ENCODE results near the gene DCLK1. TPM values are rescaled to one million over a fixed set of nuclear protein-coding genes. Genes with fewer than 3 reads are reported as not detected.

Gene DCLK1
- total RNA-seq, 1 donor from 2014 or later = 6.4 TPM

GRCh38 chr13:35966024-35966423 lies 165.2 kb downstream of the DCLK1 start:
- no peak overlapping the region for H3K4me2 ChIP-seq
- H4K20me1 ChIP-seq (ENCODE audit: low read depth) = no peaks in the 10 kb centered on the region
- H2AFZ ChIP-seq (replicated peaks) = no peak overlapping the region
- H3K9me3 Mint-ChIP-seq = peaks cover 33% of the 10 kb centered on the region
- DNase-seq (ENCODE audit: low spot score) = no peak
- TF ChIP-seq EZH2phosphoT487 (IDR thresholded peaks at IDR 0.05) (no peak), EZH2 (IDR thresholded peaks at IDR 0.05) (no peak), CTCF (IDR thresholded peaks at IDR 0.05) (no peak)
- no peaks in the 10 kb centered on the region for H3K4me1 Mint-ChIP-seq
- H3K4me3 Mint-ChIP-seq = no peak overlapping the region
- no peaks in the 10 kb centered on the region for H3K27me3 ChIP-seq
- H3F3A ChIP-seq (ENCODE audit: low read depth) = no peaks in the 10 kb centered on the region
- no peak overlapping the region for H3K9ac ChIP-seq
- no peak overlapping the region for H3K4me3 ChIP-seq
- no peaks in the 10 kb centered on the region for H3K36me3 ChIP-seq
- H3K4me1 ChIP-seq = no peaks in the 10 kb centered on the region
- H3K9me3 ChIP-seq (ENCODE audit: low read depth) = no peaks in the 10 kb centered on the region
- H3K27me3 Mint-ChIP-seq (ENCODE audit: insufficient read depth, low read depth) = peaks cover 3% of the 10 kb centered on the region
- H3K27ac Mint-ChIP-seq = no peak overlapping the region
- H3K79me2 ChIP-seq (ENCODE audit: low read depth) = no peaks in the 10 kb centered on the region
- no peak overlapping the region for H3K27ac ChIP-seq
- peaks cover 3% of the 10 kb centered on the region for H3K36me3 Mint-ChIP-seq

GRCh38 chr13:35965226-35965927 lies 165.8 kb downstream of the DCLK1 start:
- H3K27ac ChIP-seq = no peak overlapping the region
- no peak overlapping the region for H3K9ac ChIP-seq
- TF ChIP-seq EZH2 (IDR thresholded peaks at IDR 0.05) = no peak
- no peak for TF ChIP-seq EZH2phosphoT487 (IDR thresholded peaks at IDR 0.05)
- no peak for TF ChIP-seq CTCF (IDR thresholded peaks at IDR 0.05)
- H3K4me3 ChIP-seq = no peak overlapping the region
- H3K27me3 Mint-ChIP-seq (ENCODE audit: insufficient read depth, low read depth) = peaks cover 3% of the 10 kb centered on the region
- H3K9me3 Mint-ChIP-seq = peaks cover 33% of the 10 kb centered on the region
- H3K4me1 Mint-ChIP-seq = no peaks in the 10 kb centered on the region
- H3K9me3 ChIP-seq (ENCODE audit: low read depth) = no peaks in the 10 kb centered on the region
- no peaks in the 10 kb centered on the region for H3K79me2 ChIP-seq (ENCODE audit: low read depth)
- no peaks in the 10 kb centered on the region for H3F3A ChIP-seq (ENCODE audit: low read depth)
- no peak for DNase-seq (ENCODE audit: low spot score)
- no peak overlapping the region for H3K4me2 ChIP-seq
- H3K4me1 ChIP-seq = no peaks in the 10 kb centered on the region
- no peaks in the 10 kb centered on the region for H4K20me1 ChIP-seq (ENCODE audit: low read depth)
- no peak overlapping the region for H2AFZ ChIP-seq (replicated peaks)
- H3K27me3 ChIP-seq = no peaks in the 10 kb centered on the region
- peaks cover 3% of the 10 kb centered on the region for H3K36me3 Mint-ChIP-seq
- no peak overlapping the region for H3K27ac Mint-ChIP-seq
- no peaks in the 10 kb centered on the region for H3K36me3 ChIP-seq
- H3K4me3 Mint-ChIP-seq = no peak overlapping the region

- no peaks in the 10 kb centered on the region for H3K79me2 ChIP-seq (ENCODE audit: low read depth)
- no peaks in the 10 kb centered on the region for H4K20me1 ChIP-seq (ENCODE audit: low read depth)
- H3K9me3 ChIP-seq (ENCODE audit: low read depth) = no peaks in the 10 kb centered on the region
- no peak for DNase-seq (ENCODE audit: low spot score)
- peaks cover 33% of the 10 kb centered on the region for H3K9me3 Mint-ChIP-seq
- TF ChIP-seq CTCF (IDR thresholded peaks at IDR 0.05) (no peak), EZH2 (IDR thresholded peaks at IDR 0.05) (no peak), EZH2phosphoT487 (IDR thresholded peaks at IDR 0.05) (no peak)
- H3K4me1 ChIP-seq = no peaks in the 10 kb centered on the region
- no peak overlapping the region for H3K27ac ChIP-seq
- H3K4me3 ChIP-seq = no peak overlapping the region
- no peaks in the 10 kb centered on the region for H3K36me3 ChIP-seq
- no peak overlapping the region for H3K9ac ChIP-seq
- H3F3A ChIP-seq (ENCODE audit: low read depth) = no peaks in the 10 kb centered on the region
- peaks cover 3% of the 10 kb centered on the region for H3K27me3 Mint-ChIP-seq (ENCODE audit: insufficient read depth, low read depth)
- H3K4me1 Mint-ChIP-seq = no peaks in the 10 kb centered on the region
- H3K27me3 ChIP-seq = no peaks in the 10 kb centered on the region
- H3K4me3 Mint-ChIP-seq = no peak overlapping the region
- H3K36me3 Mint-ChIP-seq = peaks cover 3% of the 10 kb centered on the region
- no peak overlapping the region for H3K27ac Mint-ChIP-seq
- no peak overlapping the region for H2AFZ ChIP-seq (replicated peaks)
- H3K4me2 ChIP-seq = no peak overlapping the region
Observed at GRCh38 chr13:35964863-35965180, 166.4 kb downstream of the DCLK1 start.
